ENCODE measurements around the gene MAP2K5.

MAP2K5 gene

GRCh38 chr15:67587331-67587730 is 44.8 kb downstream of the MAP2K5 start:
- Histone ChIP-seq H3K9me3 (ENCODE audit: insufficient read depth, low read length) (no peaks in the 10 kb centered on the region), H2AFZ (ENCODE audit: low read depth, low read length) (no peak overlapping the region), H3K4me2 (ENCODE audit: low read length) (no peak overlapping the region), H4K20me1 (ENCODE audit: insufficient read depth, low read length) (no peaks in the 10 kb centered on the region), H3K4me3 (ENCODE audit: low read length) (no peak overlapping the region), H3K79me2 (ENCODE audit: low read length) (no peaks in the 10 kb centered on the region), H3K27me3 (ENCODE audit: low read depth, low read length) (no peaks in the 10 kb centered on the region), H3K4me1 (ENCODE audit: low read length) (no peaks in the 10 kb centered on the region), H3K27ac (ENCODE audit: low read length) (no peak overlapping the region), H3K36me3 (replicated peaks; ENCODE audit: low read depth, low read length) (no peaks in the 10 kb centered on the region), H3K9ac (ENCODE audit: low read length) (no peak overlapping the region)
- TF ChIP-seq CTCF (IDR thresholded peaks at IDR 0.05; ENCODE audit: low read depth, low read length): no peak
- no peak for TF ChIP-seq EZH2phosphoT487 (IDR thresholded peaks at IDR 0.05; ENCODE audit: low read depth)

GRCh38 chr15:67587754-67588153 is 45.3 kb downstream of the MAP2K5 start:
- TF ChIP-seq CTCF (IDR thresholded peaks at IDR 0.05; ENCODE audit: low read depth, low read length) (no peak), EZH2phosphoT487 (IDR thresholded peaks at IDR 0.05; ENCODE audit: low read depth) (no peak)
- Histone ChIP-seq H3K79me2 (ENCODE audit: low read length) (no peaks in the 10 kb centered on the region), H3K4me2 (ENCODE audit: low read length) (no peak overlapping the region), H3K9ac (ENCODE audit: low read length) (no peak overlapping the region), H3K4me1 (ENCODE audit: low read length) (no peaks in the 10 kb centered on the region), H3K27me3 (ENCODE audit: low read depth, low read length) (no peaks in the 10 kb centered on the region), H4K20me1 (ENCODE audit: insufficient read depth, low read length) (no peaks in the 10 kb centered on the region), H3K27ac (ENCODE audit: low read length) (no peak overlapping the region), H3K9me3 (ENCODE audit: insufficient read depth, low read length) (no peaks in the 10 kb centered on the region), H3K36me3 (replicated peaks; ENCODE audit: low read depth, low read length) (no peaks in the 10 kb centered on the region), H2AFZ (ENCODE audit: low read depth, low read length) (no peak overlapping the region), H3K4me3 (ENCODE audit: low read length) (no peak overlapping the region)

GRCh38 chr15:67590191-67590590 is 47.7 kb downstream of the MAP2K5 start:
- H3K79me2 ChIP-seq (ENCODE audit: low read length): no peaks in the 10 kb centered on the region
- no peak overlapping the region for H3K4me2 ChIP-seq (ENCODE audit: low read length)
- no peak overlapping the region for H3K9ac ChIP-seq (ENCODE audit: low read length)
- no peaks in the 10 kb centered on the region for H3K4me1 ChIP-seq (ENCODE audit: low read length)
- no peaks in the 10 kb centered on the region for H4K20me1 ChIP-seq (ENCODE audit: insufficient read depth, low read length)
- no peak overlapping the region for H3K4me3 ChIP-seq (ENCODE audit: low read length)
- TF ChIP-seq EZH2phosphoT487 (IDR thresholded peaks at IDR 0.05; ENCODE audit: low read depth) (no peak), CTCF (IDR thresholded peaks at IDR 0.05; ENCODE audit: low read depth, low read length) (no peak)
- no peaks in the 10 kb centered on the region for H3K9me3 ChIP-seq (ENCODE audit: insufficient read depth, low read length)
- H3K27ac ChIP-seq (ENCODE audit: low read length): no peak overlapping the region
- no peaks in the 10 kb centered on the region for H3K36me3 ChIP-seq (replicated peaks; ENCODE audit: low read depth, low read length)
- no peak overlapping the region for H2AFZ ChIP-seq (ENCODE audit: low read depth, low read length)
- no peaks in the 10 kb centered on the region for H3K27me3 ChIP-seq (ENCODE audit: low read depth, low read length)

- no peak overlapping the region for H3K4me2 ChIP-seq (ENCODE audit: low read length)
- no peaks in the 10 kb centered on the region for H3K9me3 ChIP-seq (ENCODE audit: insufficient read depth, low read length)
- TF ChIP-seq CTCF (IDR thresholded peaks at IDR 0.05; ENCODE audit: low read depth, low read length) (no peak), EZH2phosphoT487 (IDR thresholded peaks at IDR 0.05; ENCODE audit: low read depth) (no peak)
- H3K79me2 ChIP-seq (ENCODE audit: low read length): no peaks in the 10 kb centered on the region
- H3K4me1 ChIP-seq (ENCODE audit: low read length): no peaks in the 10 kb centered on the region
- H3K27ac ChIP-seq (ENCODE audit: low read length): no peak overlapping the region
- H3K36me3 ChIP-seq (replicated peaks; ENCODE audit: low read depth, low read length): no peaks in the 10 kb centered on the region
- H3K9ac ChIP-seq (ENCODE audit: low read length): no peak overlapping the region
- H2AFZ ChIP-seq (ENCODE audit: low read depth, low read length): no peak overlapping the region
- no peaks in the 10 kb centered on the region for H3K27me3 ChIP-seq (ENCODE audit: low read depth, low read length)
- H3K4me3 ChIP-seq (ENCODE audit: low read length): no peak overlapping the region
- no peaks in the 10 kb centered on the region for H4K20me1 ChIP-seq (ENCODE audit: insufficient read depth, low read length)
These were observed 49.7 kb downstream of the MAP2K5 start for GRCh38 chr15:67592245-67592644.

Measured in OCI-LY3 (cell line).